DND-41 (cell line): ENCODE results near the gene SYF2.
"Not testable (repeated sequence)": the region's sequence is repeated elsewhere in the genome, so short reads cannot be mapped to it uniquely, and the experiment has no call there.

ENCODE experiments used
- ATAC-seq: fragments of 200-7000 bp; cut with Tn5 transposase; 3 replicates; pipeline ENCODE4 v1.9.1; 2021; ENCODE audit warnings: low read depth; ENCODE audit not compliant: insufficient read depth
- DNase-seq: peaks from one replicate; pipeline ENCODE4 v3.0.0-alpha.2; 2020
- H2AFZ ChIP-seq: 2 replicates; pipeline ENCODE4 v1.6.0; 2012; ENCODE audit warnings: low read depth, low read length
- H3K27ac ChIP-seq: 2 replicates; pipeline ENCODE4 v1.5.1; 2012; ENCODE audit warnings: low read length, inconsistent platforms
- H3K27me3 ChIP-seq: fragments of 200-600 bp; sonication (generic); 2 replicates; pipeline ENCODE4 v1.6.0; 2012; ENCODE audit warnings: low read length, mild to moderate bottlenecking, inconsistent platforms; ENCODE audit not compliant: insufficient read depth, poor library complexity
- H3K36me3 ChIP-seq: 2 replicates; pipeline ENCODE4 v1.5.1; 2012; ENCODE audit warnings: low read length, inconsistent platforms; ENCODE audit not compliant: insufficient read depth
- H3K4me1 ChIP-seq: 2 replicates; pipeline ENCODE4 v1.5.1; 2012; ENCODE audit warnings: mild to moderate bottlenecking, low read length; ENCODE audit not compliant: insufficient read depth
- H3K4me2 ChIP-seq: 2 replicates; pipeline ENCODE4 v1.6.0; 2012; ENCODE audit warnings: mild to moderate bottlenecking, moderate library complexity, low read length, inconsistent platforms; ENCODE audit not compliant: insufficient read depth
- H3K4me3 ChIP-seq, 2 experiments: fragments of 200-600 bp in 1 of 2; shearing (Covaris generic) in 1 of 2; 2 replicates each; pipeline ENCODE4 v1.5.1; 2012 to 2016; ENCODE audit warnings: inconsistent platforms in 2 of 2, low read length in 2 of 2, mild to moderate bottlenecking in 2 of 2, low read depth in 1 of 2, moderate library complexity in 1 of 2
- H3K79me2 ChIP-seq: 2 replicates; pipeline ENCODE4 v1.6.0; 2012; ENCODE audit warnings: low read length, inconsistent platforms; ENCODE audit not compliant: insufficient read depth
- H3K9ac ChIP-seq: 2 replicates; pipeline ENCODE4 v1.6.0; 2012; ENCODE audit warnings: low read depth, mild to moderate bottlenecking, inconsistent platforms, low read length, moderate library complexity
- H3K9me3 ChIP-seq: 2 replicates; pipeline ENCODE4 v1.5.1; 2012; ENCODE audit warnings: low read length, moderate library complexity, mild to moderate bottlenecking, inconsistent platforms; ENCODE audit not compliant: insufficient read depth, severe bottlenecking
- H4K20me1 ChIP-seq: 2 replicates; pipeline ENCODE4 v1.6.0; 2012; ENCODE audit warnings: low read length; ENCODE audit not compliant: insufficient read depth
- EZH2 ChIP-seq: IDR thresholded peaks from 3 replicates; pipeline ENCODE4 v1.6.1; 2012; ENCODE audit warnings: borderline replicate concordance, low read depth, mild to moderate bottlenecking, moderate library complexity, low read length, inconsistent platforms; ENCODE audit not compliant: severe bottlenecking
- TF ChIP-seq, protein P1 (sequence below): IDR thresholded peaks from 2 replicates; pipeline ENCODE4 v1.5.1; 2012; ENCODE audit warnings: borderline replicate concordance, low read length, moderate library complexity, mild to moderate bottlenecking; ENCODE audit not compliant: poor library complexity, severe bottlenecking; ENCODE audit errors: extremely low read depth

SYF2 gene

DNA sequence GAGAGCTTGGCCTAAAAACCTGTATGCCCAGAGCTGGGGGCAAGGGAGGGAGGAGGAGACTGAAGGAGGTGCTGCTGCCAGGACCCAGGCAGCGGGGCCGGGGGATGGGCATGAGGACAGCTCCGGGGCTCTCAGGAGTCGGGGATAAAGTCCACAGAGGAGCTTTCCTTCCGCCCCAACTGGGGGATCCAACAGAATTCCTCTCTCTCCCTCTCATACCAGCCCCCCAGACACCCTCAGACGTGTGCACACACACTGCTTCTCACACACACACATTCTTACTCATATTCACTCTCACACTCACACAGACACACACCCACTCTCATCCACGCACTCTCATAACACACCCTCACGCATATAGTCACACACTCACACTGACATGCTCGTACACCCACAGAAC is 39.1 kb downstream of the SYF2 start:
- ATAC-seq (no peak), DNase-seq (no peak)
- Histone ChIP-seq H3K36me3 (no peaks in the 10 kb centered on the region), H2AFZ (no peak overlapping the region), H3K4me1 (no peaks in the 10 kb centered on the region), H3K9me3 (no peaks in the 10 kb centered on the region), H3K4me2 (no peak overlapping the region), H3K79me2 (no peaks in the 10 kb centered on the region), H3K27me3 (no peaks in the 10 kb centered on the region), H4K20me1 (no peaks in the 10 kb centered on the region; the same call in 1 of the 2 replicates), H3K9ac (no peak overlapping the region), H3K27ac (no peak overlapping the region), H3K4me3 (no peak overlapping the region)
- TF ChIP-seq EZH2, result no peak
- TF ChIP-seq, protein P1, sequence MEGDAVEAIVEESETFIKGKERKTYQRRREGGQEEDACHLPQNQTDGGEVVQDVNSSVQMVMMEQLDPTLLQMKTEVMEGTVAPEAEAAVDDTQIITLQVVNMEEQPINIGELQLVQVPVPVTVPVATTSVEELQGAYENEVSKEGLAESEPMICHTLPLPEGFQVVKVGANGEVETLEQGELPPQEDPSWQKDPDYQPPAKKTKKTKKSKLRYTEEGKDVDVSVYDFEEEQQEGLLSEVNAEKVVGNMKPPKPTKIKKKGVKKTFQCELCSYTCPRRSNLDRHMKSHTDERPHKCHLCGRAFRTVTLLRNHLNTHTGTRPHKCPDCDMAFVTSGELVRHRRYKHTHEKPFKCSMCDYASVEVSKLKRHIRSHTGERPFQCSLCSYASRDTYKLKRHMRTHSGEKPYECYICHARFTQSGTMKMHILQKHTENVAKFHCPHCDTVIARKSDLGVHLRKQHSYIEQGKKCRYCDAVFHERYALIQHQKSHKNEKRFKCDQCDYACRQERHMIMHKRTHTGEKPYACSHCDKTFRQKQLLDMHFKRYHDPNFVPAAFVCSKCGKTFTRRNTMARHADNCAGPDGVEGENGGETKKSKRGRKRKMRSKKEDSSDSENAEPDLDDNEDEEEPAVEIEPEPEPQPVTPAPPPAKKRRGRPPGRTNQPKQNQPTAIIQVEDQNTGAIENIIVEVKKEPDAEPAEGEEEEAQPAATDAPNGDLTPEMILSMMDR, result no peak

DNA sequence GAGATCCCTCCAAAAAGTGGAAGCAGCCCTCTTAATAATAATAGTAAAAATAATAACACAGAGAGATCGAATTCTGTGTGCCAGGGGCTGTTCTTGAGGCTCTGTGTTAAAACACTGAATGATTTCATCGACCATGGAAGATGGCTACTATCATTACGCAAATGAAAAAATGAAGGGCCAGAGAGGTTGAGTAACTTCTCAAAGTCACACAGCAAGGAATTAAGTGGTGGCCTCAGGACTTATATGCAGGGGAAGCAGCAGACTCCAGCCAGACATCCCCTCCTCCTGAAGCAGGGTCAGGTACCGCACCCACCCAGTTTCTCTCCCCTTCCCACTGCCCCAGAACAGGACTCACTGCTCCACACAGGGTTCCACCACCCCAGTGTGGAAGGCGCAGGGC is 40.1 kb downstream of the SYF2 start:
- Histone ChIP-seq H3K27ac (no peak overlapping the region), H3K4me1 (no peaks in the 10 kb centered on the region), H3K4me3 (no peak overlapping the region), H3K9ac (no peak overlapping the region), H3K79me2 (no peaks in the 10 kb centered on the region), H4K20me1 (no peaks in the 10 kb centered on the region; the same call in 1 of the 2 replicates), H3K27me3 (no peaks in the 10 kb centered on the region), H3K4me2 (no peak overlapping the region), H2AFZ (no peak overlapping the region), H3K9me3 (no peaks in the 10 kb centered on the region), H3K36me3 (no peaks in the 10 kb centered on the region)
- no peak for DNase-seq
- ATAC-seq, result no peak
- no peak for TF ChIP-seq EZH2
- TF ChIP-seq, protein P1, result no peak

DNA sequence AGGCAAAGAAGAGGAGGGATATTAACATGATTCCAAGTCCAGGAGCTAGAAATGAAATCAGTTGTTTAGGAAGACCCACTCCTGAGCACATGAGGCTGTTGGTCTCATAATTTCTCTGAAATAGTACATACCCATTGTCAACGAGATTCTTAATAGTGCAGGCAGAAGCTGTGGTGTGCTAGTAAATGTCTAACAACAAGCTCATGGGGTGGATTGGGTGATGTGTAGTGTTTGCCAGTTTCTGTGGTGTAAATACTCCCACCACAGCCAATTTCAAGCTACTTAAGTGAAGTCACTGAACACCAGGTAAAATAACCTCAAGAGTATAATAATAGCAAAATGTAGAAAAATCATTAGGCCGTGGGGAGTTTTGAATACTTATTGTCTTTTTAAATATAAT is 42.0 kb downstream of the SYF2 start:
- no peaks in the 10 kb centered on the region for H3K79me2 ChIP-seq
- H3K4me3 ChIP-seq, result no peak overlapping the region
- H3K27me3 ChIP-seq, result no peaks in the 10 kb centered on the region
- H3K9ac ChIP-seq, result no peak overlapping the region
- no peaks in the 10 kb centered on the region for H3K4me1 ChIP-seq
- H4K20me1 ChIP-seq, result no peaks in the 10 kb centered on the region; the same call in 1 of the 2 replicates
- H3K9me3 ChIP-seq, result no peaks in the 10 kb centered on the region
- H3K36me3 ChIP-seq, result no peaks in the 10 kb centered on the region
- TF ChIP-seq, protein P1, result no peak
- no peak for TF ChIP-seq EZH2
- ATAC-seq, result no peak
- no peak overlapping the region for H2AFZ ChIP-seq
- DNase-seq, result no peak
- H3K4me2 ChIP-seq, result no peak overlapping the region
- no peak overlapping the region for H3K27ac ChIP-seq

DNA sequence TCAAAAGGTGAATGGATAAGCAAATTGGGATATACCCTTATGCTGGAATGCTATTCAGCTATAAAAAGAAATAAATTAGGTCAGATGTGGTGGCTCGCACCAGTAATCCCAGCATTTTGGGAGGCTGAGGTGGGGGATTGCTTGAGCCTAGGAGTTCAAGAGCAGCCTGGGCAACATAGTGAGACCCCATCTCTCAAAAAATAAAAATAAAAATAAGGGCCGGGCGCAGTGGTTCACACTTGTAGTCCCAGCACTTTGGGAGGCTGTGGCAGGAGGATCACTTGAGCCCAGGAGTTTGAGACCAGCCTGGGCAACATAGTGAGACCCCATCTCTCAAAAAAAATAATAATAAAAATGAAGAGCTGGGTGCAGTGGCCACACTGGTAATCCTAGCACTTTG is 44.4 kb downstream of the SYF2 start:
- not testable (repeated sequence) for H3K9me3 ChIP-seq, H3K4me3 ChIP-seq, H2AFZ ChIP-seq, H4K20me1 ChIP-seq, ATAC-seq, H3K27ac ChIP-seq, H3K79me2 ChIP-seq, H3K4me1 ChIP-seq, H3K27me3 ChIP-seq, H3K4me2 ChIP-seq, H3K36me3 ChIP-seq, DNase-seq, H3K9ac ChIP-seq
